Transverse colon (tissue), 4 donors: Measurements from ENCODE around the gene ATG9A. TPM values are rescaled to one million over a fixed set of nuclear protein-coding genes. Genes with fewer than 3 reads are reported as not detected.

Source experiments
- DNase-seq: peaks from one replicate; pipeline ENCODE4 v3.0.0-alpha.2; 2019
- H3K27ac ChIP-seq, 4 donors: fragments of 200-600 bp; sonication (generic); 2 replicates each; pipeline ENCODE4 v1.5.1; 2016 to 2018; ENCODE audit warnings: inconsistent platforms in 4 of 4
- H3K27me3 ChIP-seq: fragments of 200-600 bp; sonication (generic); 2 replicates; pipeline ENCODE4 v1.5.1; 2017; ENCODE audit warnings: inconsistent platforms
- H3K36me3 ChIP-seq, 4 donors: fragments of 200-600 bp; sonication (generic); 2 replicates each; pipeline ENCODE4 v1.5.1; 2017 to 2019; ENCODE audit warnings: inconsistent platforms in 4 of 4
- H3K4me1 ChIP-seq, 4 donors: fragments of 200-600 bp; sonication (generic); 2 replicates each; pipeline ENCODE4 v1.5.1; 2017 to 2020; ENCODE audit warnings: inconsistent platforms in 4 of 4
- H3K4me3 ChIP-seq, 4 donors: fragments of 200-600 bp; sonication (generic); 1 replicate in 1 of 4; 2 replicates in 3 of 4; pipeline versions ENCODE4 v1.5.1 to v1.6.1; 2017 to 2019; ENCODE audit warnings: inconsistent platforms in 4 of 4
- H3K9me3 ChIP-seq, 2 donors: fragments of 200-600 bp; sonication (generic); 2 replicates each; pipeline ENCODE4 v1.5.1; 2017 to 2019; ENCODE audit warnings: inconsistent platforms in 2 of 2
- EP300 ChIP-seq: sonication (generic); formaldehyde crosslinking; IDR thresholded peaks from one replicate; pipeline ENCODE4 v1.6.1; 2017; ENCODE audit warnings: antibody characterized with exemption, low read depth
- POLR2A ChIP-seq: fragments of 450-650 bp; IDR thresholded peaks from one replicate; pipeline ENCODE4 v1.6.1; 2016; ENCODE audit warnings: antibody characterized with exemption, mild to moderate bottlenecking, moderate library complexity
- POLR2AphosphoS5 ChIP-seq, 3 donors: sonication (generic); formaldehyde crosslinking; IDR thresholded peaks; one replicate each; pipeline ENCODE4 v1.6.1; 2016; ENCODE audit warnings: antibody characterized with exemption in 3 of 3
- WGBS, 2 donors: methylation state at CpG; one replicate each; pipeline ENCODE4 v1.1.5; 2018; ENCODE audit warnings: low coverage in 1 of 2; 5-methylcytosine and 5-hydroxymethylcytosine counted together
- in situ Hi-C, 4 donors: fragments of 200-750 bp; cut with MboI; loops; one replicate each; pipeline versions ENCODE4 v1.15.0 to v1.15.1; 2017; ENCODE audit warnings: low sequenced_read_pairs in 3 of 4, low pct_ligation_motif_present in 1 of 4, low pct_unique_long_range_greater_than_20kb in 1 of 4
- intact Hi-C: fragments of 100-400 bp; cut with DNase I; formaldehyde crosslinking; loops from one replicate; pipeline ENCODE4 v1.15.1; 2023; ENCODE audit warnings: low total_unique reads
- total RNA-seq, 4 donors: library from RNA; depleted of rRNA; stranded (reverse); fragments of >200 nt; gene quantifications; one replicate each; pipeline ENCODE4 v1.1.0, GENCODE V29; 2016
- TF ChIP-seq, protein P1 (sequence below), 5 experiments: fragments of 200-600 bp in 3 of 5; fragments of 450-650 bp in 2 of 5; sonication (generic) in 3 of 5; IDR thresholded peaks; 1 replicate in 2 of 5; 2 replicates in 3 of 5; pipeline ENCODE4 v1.5.1; 2016 to 2017; ENCODE audit warnings: antibody characterized with exemption in 5 of 5, inconsistent platforms in 3 of 5, mild to moderate bottlenecking in 2 of 5, moderate library complexity in 1 of 5

Gene ATG9A
- total RNA-seq, 4 donors from 2014 or later: 73.2 to 243 (median 82.7) TPM

DNA sequence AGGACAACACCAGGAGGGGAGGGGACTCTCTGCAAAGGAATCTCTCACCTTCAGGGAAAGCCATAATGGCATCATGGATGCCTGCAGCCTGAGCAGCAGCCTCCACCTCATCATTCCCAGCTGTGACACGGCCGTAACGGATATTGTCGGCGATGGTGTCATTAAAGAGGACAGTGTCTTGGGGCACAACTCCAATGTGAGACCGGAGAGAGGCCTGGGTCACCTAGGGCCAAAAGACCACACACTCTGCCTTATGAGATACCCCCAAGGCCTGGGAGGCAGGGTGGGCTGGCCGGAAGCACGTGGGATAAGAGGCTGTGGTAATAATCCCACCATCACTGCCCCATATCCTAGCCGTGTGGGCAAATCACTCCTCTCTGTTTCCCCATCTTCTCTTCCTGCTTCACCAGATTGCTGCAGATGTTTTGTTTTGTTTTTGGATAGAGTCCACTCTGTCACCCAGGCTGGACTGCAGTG lies 18.5 kb downstream of the ATG9A start:
- Histone ChIP-seq H3K27ac (peak overlapping the region in 1 of 4 donors; percentile 5), H3K9me3 (no peaks in the 10 kb centered on the region), H3K4me1 (peaks cover 7 to 18% (median 16%) of the 10 kb centered on the region in 4 donors), H3K36me3 (peaks cover 0 to 4% (median 0%) of the 10 kb centered on the region in 4 donors), H3K4me3 (no peak overlapping the region), H3K27me3 (no peaks in the 10 kb centered on the region)
- intact Hi-C loops (no loop called here), in situ Hi-C loops (loop anchor here in 1 of 4 donors (10.0 kb wide), 1 partner anchor 46 kb away; the partner anchor contains the start of gene NHEJ1)
- WGBS, 2 donors: 80 to 92% methylated on average over 1 to 9 of the region's 9 CpGs
- no peak for DNase-seq
- TF ChIP-seq EP300: no peak
- no peak for TF ChIP-seq POLR2A
- TF ChIP-seq POLR2AphosphoS5 (IDR thresholded peaks at IDR 0.05): no peak
- TF ChIP-seq, protein P1, sequence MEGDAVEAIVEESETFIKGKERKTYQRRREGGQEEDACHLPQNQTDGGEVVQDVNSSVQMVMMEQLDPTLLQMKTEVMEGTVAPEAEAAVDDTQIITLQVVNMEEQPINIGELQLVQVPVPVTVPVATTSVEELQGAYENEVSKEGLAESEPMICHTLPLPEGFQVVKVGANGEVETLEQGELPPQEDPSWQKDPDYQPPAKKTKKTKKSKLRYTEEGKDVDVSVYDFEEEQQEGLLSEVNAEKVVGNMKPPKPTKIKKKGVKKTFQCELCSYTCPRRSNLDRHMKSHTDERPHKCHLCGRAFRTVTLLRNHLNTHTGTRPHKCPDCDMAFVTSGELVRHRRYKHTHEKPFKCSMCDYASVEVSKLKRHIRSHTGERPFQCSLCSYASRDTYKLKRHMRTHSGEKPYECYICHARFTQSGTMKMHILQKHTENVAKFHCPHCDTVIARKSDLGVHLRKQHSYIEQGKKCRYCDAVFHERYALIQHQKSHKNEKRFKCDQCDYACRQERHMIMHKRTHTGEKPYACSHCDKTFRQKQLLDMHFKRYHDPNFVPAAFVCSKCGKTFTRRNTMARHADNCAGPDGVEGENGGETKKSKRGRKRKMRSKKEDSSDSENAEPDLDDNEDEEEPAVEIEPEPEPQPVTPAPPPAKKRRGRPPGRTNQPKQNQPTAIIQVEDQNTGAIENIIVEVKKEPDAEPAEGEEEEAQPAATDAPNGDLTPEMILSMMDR (IDR thresholded peaks at IDR 0.05): no peak

DNA sequence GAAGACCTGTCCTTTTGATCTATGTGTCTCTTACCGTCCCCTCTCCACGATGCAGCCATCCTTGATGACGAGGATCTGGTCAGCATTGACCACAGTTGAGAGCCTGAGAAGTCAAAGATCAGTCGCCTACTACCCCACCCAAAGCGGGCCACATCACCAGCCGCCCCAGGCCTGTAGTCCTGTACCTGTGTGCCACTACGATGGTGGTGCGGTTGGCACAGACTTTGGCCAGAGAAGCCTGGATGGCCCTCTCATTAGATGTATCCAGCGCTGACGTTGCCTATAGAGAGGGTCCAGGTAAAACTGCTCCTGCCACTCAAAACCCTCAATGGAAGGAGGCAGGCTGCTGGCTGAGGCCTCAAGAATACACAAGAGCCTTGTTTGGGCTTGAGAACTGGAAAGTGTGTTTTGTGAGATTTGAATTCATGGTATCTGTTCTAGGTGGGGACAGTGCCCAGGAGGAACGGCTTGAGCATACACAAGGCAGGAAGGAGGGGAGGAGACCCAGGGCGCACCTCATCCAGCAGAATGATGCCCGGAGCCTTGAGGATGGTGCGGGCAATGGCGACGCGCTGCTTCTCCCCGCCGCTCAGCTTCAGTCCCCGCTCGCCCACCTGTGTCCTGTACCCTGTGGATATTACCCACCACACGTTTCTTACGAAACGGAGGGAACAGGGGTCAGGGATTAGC lies 19.1 kb downstream of the ATG9A start:
- Histone ChIP-seq H3K27ac (peak overlapping the region in 2 of 4 donors; percentile 8 to 9), H3K4me1 (peaks cover 7 to 21% (median 20%) of the 10 kb centered on the region in 4 donors), H3K4me3 (no peak overlapping the region), H3K9me3 (no peaks in the 10 kb centered on the region), H3K36me3 (peaks cover 0 to 4% (median 0%) of the 10 kb centered on the region in 4 donors), H3K27me3 (no peaks in the 10 kb centered on the region)
- WGBS, 2 donors: 96 to 100% methylated on average over 7 to 24 of the region's 24 CpGs
- in situ Hi-C loops: loop anchor here in 1 of 4 donors (10.0 kb wide), 1 partner anchor 46 kb away; the partner anchor contains the start of gene NHEJ1
- no peak for TF ChIP-seq EP300
- TF ChIP-seq POLR2A: no peak
- TF ChIP-seq POLR2AphosphoS5 (IDR thresholded peaks at IDR 0.05): no peak
- TF ChIP-seq, protein P1 (IDR thresholded peaks at IDR 0.05): no peak
- intact Hi-C loops: no loop called here
- DNase-seq: no peak

DNA sequence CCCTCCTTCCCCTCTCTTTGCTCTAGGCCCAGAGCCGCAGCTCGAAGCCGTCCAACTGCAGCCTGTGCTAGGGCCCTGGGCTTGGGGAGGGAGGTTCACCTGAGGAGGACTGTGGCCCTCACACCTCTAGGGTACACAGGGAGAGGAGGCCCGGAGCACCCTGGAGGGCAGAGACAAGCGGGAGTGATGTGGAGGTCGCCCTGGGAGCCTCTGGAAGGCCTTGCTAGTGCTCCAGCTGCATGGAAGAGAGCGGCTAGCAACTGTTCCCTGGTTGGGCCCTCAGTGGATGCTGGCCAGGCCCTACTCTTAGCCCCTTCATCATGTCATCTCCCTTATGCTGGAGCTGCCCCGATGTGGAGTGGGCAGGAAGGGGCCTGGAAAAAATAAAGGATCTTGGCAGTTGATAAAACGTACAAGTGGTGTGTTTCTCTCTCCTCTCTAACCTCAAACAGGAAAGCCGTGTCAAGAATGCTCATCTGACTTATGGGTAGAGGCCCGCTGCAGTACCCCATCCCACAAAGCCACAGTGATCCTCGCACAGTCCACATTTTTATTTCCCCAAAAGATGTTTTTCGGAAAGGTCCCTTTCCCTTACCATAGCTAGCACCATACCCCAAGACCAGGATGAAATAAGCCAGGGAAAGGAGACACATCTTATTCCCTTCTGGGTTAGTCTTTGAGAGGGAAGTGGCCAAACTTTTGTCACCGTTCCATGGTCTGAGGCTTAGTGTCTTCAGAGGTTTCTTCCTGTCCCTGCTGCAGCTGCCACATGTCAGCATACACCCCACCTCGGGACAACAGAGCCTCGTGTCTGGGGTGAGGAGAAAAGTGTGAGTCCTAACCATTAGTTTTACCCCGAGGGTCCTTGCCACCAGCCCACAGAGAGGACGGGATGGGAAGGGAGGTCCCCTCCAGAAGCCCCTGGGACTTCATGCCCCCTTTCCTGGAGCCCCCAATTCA lies 19.9 kb downstream of the ATG9A start:
- H3K4me3 ChIP-seq: no peak overlapping the region
- no peaks in the 10 kb centered on the region for H3K9me3 ChIP-seq
- H3K27me3 ChIP-seq: no peaks in the 10 kb centered on the region
- H3K4me1 ChIP-seq: peaks cover 7 to 21% (median 20%) of the 10 kb centered on the region in 4 donors
- peak overlapping the region in 3 of 4 donors; percentile 6 to 9 (median 8) for H3K27ac ChIP-seq
- intact Hi-C loops (no loop called here), in situ Hi-C loops (loop anchor here in 2 of 4 donors (5.0 to 10.0 kb wide), 2 partner anchors 37 to 45 kb away; partner anchors contain the start of genes NHEJ1 (in 1 of the 2) and SLC23A3 (in 1 of the 2))
- H3K36me3 ChIP-seq: peaks cover 0 to 4% (median 0%) of the 10 kb centered on the region in 4 donors
- WGBS, 2 donors: 76 to 77% methylated on average over 7 to 18 of the region's 18 CpGs
- DNase-seq: no peak
- no peak for TF ChIP-seq POLR2A

DNA sequence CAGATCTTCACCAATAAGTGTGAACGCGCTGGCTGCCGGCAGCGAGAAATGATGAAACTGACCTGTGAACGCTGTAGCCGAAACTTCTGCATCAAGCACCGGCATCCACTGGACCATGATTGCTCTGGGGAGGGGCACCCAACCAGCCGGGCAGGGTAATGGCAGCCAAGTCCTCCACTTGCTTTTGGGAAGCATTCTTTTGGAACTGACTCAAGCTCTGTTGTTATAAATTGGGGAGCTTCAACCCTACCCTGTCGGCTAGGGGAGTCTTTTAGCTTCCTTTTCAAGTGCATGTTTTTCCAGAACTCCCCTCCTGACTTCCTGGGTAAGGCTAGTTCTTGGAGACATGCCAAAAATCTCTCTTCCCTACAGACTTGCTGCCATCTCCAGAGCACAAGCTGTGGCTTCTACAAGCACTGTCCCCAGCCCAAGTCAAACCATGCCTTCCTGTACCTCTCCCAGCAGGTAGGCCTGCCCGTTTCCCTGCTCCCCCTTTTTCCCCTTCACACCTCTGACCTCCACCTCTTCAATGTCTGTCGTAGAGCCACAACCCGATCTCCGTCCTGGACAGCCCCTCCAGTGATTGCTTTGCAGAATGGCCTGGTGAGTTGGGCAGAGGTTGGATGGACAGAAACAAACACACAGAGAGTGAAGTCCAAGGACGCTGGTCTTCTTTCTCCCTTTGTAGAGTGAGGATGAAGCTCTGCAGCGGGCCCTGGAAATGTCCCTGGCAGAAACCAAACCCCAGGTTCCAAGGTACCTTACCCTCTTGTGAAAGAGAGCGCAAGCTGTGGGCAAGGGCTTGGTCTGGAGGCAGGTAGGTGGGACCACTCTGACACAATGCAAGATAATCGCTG lies 21.3 kb downstream of the ATG9A start:
- Histone ChIP-seq H3K4me1 (peaks cover 7 to 21% (median 20%) of the 10 kb centered on the region in 4 donors), H3K4me3 (peak overlapping the region in 1 of 4 donors; percentile 73), H3K36me3 (no peaks in the 10 kb centered on the region), H3K9me3 (no peaks in the 10 kb centered on the region), H3K27ac (peak overlapping the region; percentile 93 to 99 (median 96)), H3K27me3 (no peaks in the 10 kb centered on the region)
- intact Hi-C loops: no loop called here
- 62 to 73% methylated on average over 3 to 17 of the region's 17 CpGs for WGBS, 2 donors
- TF ChIP-seq, protein P1 (IDR thresholded peaks at IDR 0.05): no peak
- TF ChIP-seq POLR2AphosphoS5 (IDR thresholded peaks at IDR 0.05) (no peak), POLR2A (no peak), EP300 (no peak)
- no peak for DNase-seq
- in situ Hi-C loops: loop anchor here in 1 of 4 donors (5.0 kb wide), 1 partner anchor 36 kb away; the partner anchor contains the start of gene SLC23A3
